PC-9 (cell line): ENCODE data around the gene RBM12. TPM values are rescaled to one million over a fixed set of nuclear protein-coding genes. Genes with fewer than 3 reads are reported as not detected.

ENCODE experiments used
- BruUV-seq: library from RNA; stranded (reverse); fragments of 400-500 nt; replicated peaks from 2 replicates; lab custom pipeline; 2021; lab: Mats Ljungman, UMichigan
- CTCF ChIA-PET: fragments of 300-600 bp; sonication (Branson Sonifier 250); formaldehyde crosslinking; loops from one replicate; lab custom pipeline; 2022; ENCODE audit warnings: antibody characterized with exemption; lab: Charles Lee
- POLR2A ChIA-PET: fragments of 300-600 bp; sonication (Branson Sonifier 250); formaldehyde crosslinking; loops from one replicate; lab custom pipeline; 2022; ENCODE audit warnings: antibody characterized with exemption; ENCODE audit not compliant: unreplicated experiment; lab: Charles Lee
- DNase-seq, 2 experiments: peaks; one replicate each; pipeline versions ENCODE4 v3.0.0 to v3.0.0-alpha.2; 2015 to 2022; ENCODE audit warnings: mixed read lengths in 1 of 2
- H2AFZ ChIP-seq: fragments of 200-600 bp; sonication (generic); 2 replicates; pipeline ENCODE4 v1.8.1; 2017; ENCODE audit warnings: antibody characterized with exemption
- H3F3A ChIP-seq: fragments of 200-600 bp; sonication (generic); 2 replicates; pipeline ENCODE4 v1.8.1; 2017; ENCODE audit warnings: antibody characterized with exemption, mild to moderate bottlenecking, low read depth; ENCODE audit not compliant: insufficient read depth
- H3K27ac ChIP-seq: fragments of 200-600 bp; sonication (generic); 2 replicates; pipeline ENCODE4 v1.6.1; 2016; ENCODE audit warnings: mixed run types
- H3K27me3 ChIP-seq: fragments of 200-600 bp; sonication (generic); 2 replicates; pipeline ENCODE4 v1.6.1; 2016; ENCODE audit warnings: low read depth, mixed run types; ENCODE audit not compliant: insufficient read depth
- H3K36me3 ChIP-seq: fragments of 200-600 bp; sonication (generic); 2 replicates; pipeline ENCODE4 v1.6.1; 2016; ENCODE audit warnings: low read depth, mixed run types
- H3K4me1 ChIP-seq: fragments of 200-600 bp; sonication (generic); replicated peaks from 2 replicates; pipeline ENCODE4 v1.6.1; 2016; ENCODE audit warnings: mixed run types; ENCODE audit not compliant: insufficient read depth
- H3K4me2 ChIP-seq: fragments of 200-600 bp; sonication (generic); 2 replicates; pipeline ENCODE4 v1.6.1; 2017; ENCODE audit warnings: mixed run types
- H3K4me3 ChIP-seq: fragments of 200-600 bp; sonication (generic); 2 replicates; pipeline ENCODE4 v1.6.1; 2016; ENCODE audit warnings: mixed run types
- H3K79me2 ChIP-seq: fragments of 200-600 bp; sonication (generic); 2 replicates; pipeline ENCODE4 v1.6.1; 2017; ENCODE audit warnings: low read depth, mixed run types
- H3K9me2 ChIP-seq: fragments of 200-600 bp; sonication (generic); 2 replicates; pipeline ENCODE4 v1.8.1; 2017; ENCODE audit warnings: mild to moderate bottlenecking; ENCODE audit not compliant: insufficient read depth
- H3K9me3 ChIP-seq: fragments of 200-600 bp; sonication (generic); 2 replicates; pipeline ENCODE4 v1.8.1; 2016; ENCODE audit warnings: low read depth; ENCODE audit not compliant: insufficient read depth
- H4K20me1 ChIP-seq: fragments of 200-600 bp; sonication (generic); 2 replicates; pipeline ENCODE4 v1.8.1; 2017; ENCODE audit not compliant: insufficient read depth
- EZH2 ChIP-seq: fragments of 200-600 bp; sonication (generic); IDR thresholded peaks from 2 replicates; pipeline ENCODE4 v1.8.0; 2017; ENCODE audit warnings: antibody characterized with exemption, low read depth
- intact Hi-C: fragments of 100-400 bp; cut with micrococcal nuclease; formaldehyde crosslinking; loops from one replicate; pipeline ENCODE4 v1.10.0; 2022; ENCODE audit not compliant: unreplicated experiment
- total RNA-seq: library from RNA; stranded (reverse); gene quantifications from 2 replicates; pipeline ENCODE4 v1.2.3, GENCODE V29; 2021
- TF ChIP-seq, protein P1 (sequence below): fragments of 200-600 bp; sonication (generic); conservative IDR thresholded peaks from 2 replicates; pipeline ENCODE4 v1.6.1; 2017; ENCODE audit warnings: mixed run types, antibody characterized with exemption, mild to moderate bottlenecking, moderate library complexity

RBM12 gene
- total RNA-seq, 1 experiment from 2014 or later, result 81.2 TPM

GRCh38 chr20:35627121-35627520 is 37.6 kb downstream of the RBM12 start:
- H3F3A ChIP-seq, result peaks cover 23% of the 10 kb centered on the region; the same call in 1 of the 2 replicates
- H3K27ac ChIP-seq, result no peak overlapping the region
- no peak for DNase-seq
- H3K4me1 ChIP-seq, result no peaks in the 10 kb centered on the region
- H3K27me3 ChIP-seq, result no peaks in the 10 kb centered on the region
- H2AFZ ChIP-seq, result no peak overlapping the region
- TF ChIP-seq, protein P1, sequence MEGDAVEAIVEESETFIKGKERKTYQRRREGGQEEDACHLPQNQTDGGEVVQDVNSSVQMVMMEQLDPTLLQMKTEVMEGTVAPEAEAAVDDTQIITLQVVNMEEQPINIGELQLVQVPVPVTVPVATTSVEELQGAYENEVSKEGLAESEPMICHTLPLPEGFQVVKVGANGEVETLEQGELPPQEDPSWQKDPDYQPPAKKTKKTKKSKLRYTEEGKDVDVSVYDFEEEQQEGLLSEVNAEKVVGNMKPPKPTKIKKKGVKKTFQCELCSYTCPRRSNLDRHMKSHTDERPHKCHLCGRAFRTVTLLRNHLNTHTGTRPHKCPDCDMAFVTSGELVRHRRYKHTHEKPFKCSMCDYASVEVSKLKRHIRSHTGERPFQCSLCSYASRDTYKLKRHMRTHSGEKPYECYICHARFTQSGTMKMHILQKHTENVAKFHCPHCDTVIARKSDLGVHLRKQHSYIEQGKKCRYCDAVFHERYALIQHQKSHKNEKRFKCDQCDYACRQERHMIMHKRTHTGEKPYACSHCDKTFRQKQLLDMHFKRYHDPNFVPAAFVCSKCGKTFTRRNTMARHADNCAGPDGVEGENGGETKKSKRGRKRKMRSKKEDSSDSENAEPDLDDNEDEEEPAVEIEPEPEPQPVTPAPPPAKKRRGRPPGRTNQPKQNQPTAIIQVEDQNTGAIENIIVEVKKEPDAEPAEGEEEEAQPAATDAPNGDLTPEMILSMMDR, result no peak
- no peak for TF ChIP-seq EZH2
- CTCF ChIA-PET, result no interaction called here
- peaks cover 9% of the 10 kb centered on the region; the same call in 1 of the 2 replicates for H4K20me1 ChIP-seq
- POLR2A ChIA-PET, result no interaction called here
- BruUV-seq, result no TSS peak
- H3K4me2 ChIP-seq, result no peak overlapping the region
- intact Hi-C loops, result no loop called here
- H3K9me2 ChIP-seq, result no peaks in the 10 kb centered on the region
- no peaks in the 10 kb centered on the region for H3K9me3 ChIP-seq
- peaks cover 18% of the 10 kb centered on the region; the same call in 1 of the 2 replicates for H3K36me3 ChIP-seq
- H3K4me3 ChIP-seq, result no peak overlapping the region
- H3K79me2 ChIP-seq, result no peaks in the 10 kb centered on the region

DNA sequence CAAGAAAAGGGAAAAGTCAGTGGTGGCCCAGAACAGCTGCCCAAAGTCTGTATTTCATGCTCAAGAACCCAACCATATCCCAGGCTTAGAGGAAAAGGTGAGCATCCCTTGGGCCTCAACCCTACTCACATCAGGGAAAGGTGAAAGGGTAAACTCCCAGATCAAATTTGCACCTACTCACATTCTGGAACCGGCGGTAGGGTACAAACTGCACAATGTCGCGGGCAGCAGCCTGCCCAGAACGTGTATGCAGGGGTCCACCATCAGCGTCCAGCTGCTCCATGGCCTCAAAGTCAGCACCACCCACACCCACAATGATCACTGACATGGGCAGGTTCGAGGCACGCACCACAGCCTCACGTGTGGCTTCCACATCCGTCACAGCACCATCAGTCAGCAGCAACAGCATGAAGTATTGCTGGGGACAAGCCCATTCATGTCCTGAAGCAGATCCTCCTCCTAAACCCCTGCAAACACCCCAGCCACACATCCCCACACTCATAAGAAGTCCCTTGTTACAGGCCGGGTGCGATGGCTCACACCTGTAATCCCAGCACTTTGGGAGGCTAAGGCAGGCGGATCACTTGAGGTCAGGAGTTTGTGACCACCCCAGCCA is 38.2 kb downstream of the RBM12 start:
- intact Hi-C loops, result no loop called here
- no peaks in the 10 kb centered on the region for H3K9me3 ChIP-seq
- H3K9me2 ChIP-seq, result no peaks in the 10 kb centered on the region
- H2AFZ ChIP-seq, result no peak overlapping the region
- no peaks in the 10 kb centered on the region for H3K79me2 ChIP-seq
- POLR2A ChIA-PET, result no interaction called here
- H3K4me2 ChIP-seq, result no peak overlapping the region
- no peak overlapping the region for H3K27ac ChIP-seq
- no peak overlapping the region for H3K4me3 ChIP-seq
- CTCF ChIA-PET, result no interaction called here
- TF ChIP-seq EZH2, result no peak
- TF ChIP-seq, protein P1, result no peak
- BruUV-seq, result TSS peak; percentile 14
- no peak for DNase-seq
- H4K20me1 ChIP-seq, result peaks cover 9% of the 10 kb centered on the region; the same call in 1 of the 2 replicates
- H3K36me3 ChIP-seq, result peaks cover 18% of the 10 kb centered on the region; the same call in 1 of the 2 replicates
- H3K4me1 ChIP-seq, result no peaks in the 10 kb centered on the region
- no peaks in the 10 kb centered on the region for H3K27me3 ChIP-seq
- peaks cover 28% of the 10 kb centered on the region for H3F3A ChIP-seq

- H3F3A ChIP-seq, result peaks cover 35% of the 10 kb centered on the region
- H3K36me3 ChIP-seq, result peaks cover 18% of the 10 kb centered on the region; the same call in 1 of the 2 replicates
- peaks cover 9% of the 10 kb centered on the region; the same call in 1 of the 2 replicates for H4K20me1 ChIP-seq
- intact Hi-C loops, result no loop called here
- H3K79me2 ChIP-seq, result no peaks in the 10 kb centered on the region
- POLR2A ChIA-PET, result interaction anchor here (0.6 to 0.7 kb wide), 2 partner anchors 941 to 1311 kb away, joined by 8 to 9 read pairs; no protein-coding TSS in a partner anchor
- H3K27me3 ChIP-seq, result no peaks in the 10 kb centered on the region
- H3K9me2 ChIP-seq, result no peaks in the 10 kb centered on the region
- no peaks in the 10 kb centered on the region for H3K4me1 ChIP-seq
- H3K4me3 ChIP-seq, result no peak overlapping the region
- TF ChIP-seq, protein P1, result no peak
- no peak for TF ChIP-seq EZH2
- H2AFZ ChIP-seq, result no peak overlapping the region
- no TSS peak for BruUV-seq
- H3K27ac ChIP-seq, result no peak overlapping the region
- no peak for DNase-seq
- CTCF ChIA-PET, result no interaction called here
- H3K9me3 ChIP-seq, result no peaks in the 10 kb centered on the region
- no peak overlapping the region for H3K4me2 ChIP-seq
These were observed 38.9 kb downstream of the RBM12 start for GRCh38 chr20:35625584-35626385.
